H1 (cell line): ENCODE measurements around the gene EBPL. TPM values are rescaled to one million over a fixed set of nuclear protein-coding genes. Genes with fewer than 3 reads are reported as not detected.

ENCODE experiments used
- CTCF ChIA-PET: fragments of 300-600 bp; sonication (Branson Sonifier 250); formaldehyde crosslinking; loops from one replicate; lab custom pipeline; 2021; ENCODE audit not compliant: partially characterized antibody; lab: Charles Lee
- POLR2A ChIA-PET: fragments of 300-600 bp; sonication (Branson Sonifier 250); formaldehyde crosslinking; loops from one replicate; lab custom pipeline; 2021; ENCODE audit warnings: inconsistent platforms; ENCODE audit not compliant: partially characterized antibody; lab: Charles Lee
- DNase-seq, 2 experiments: peaks; one replicate each; pipeline versions ENCODE4 v3.0.0 to v3.0.0-alpha.2; 2010 to 2022; ENCODE audit warnings: low spot score in 2 of 2, low read depth in 1 of 2, mixed read lengths in 1 of 2
- FAIRE-seq: peaks from 2 replicates; lab custom pipeline; 2011; peaks lifted over from hg19 to GRCh38; lab: Jason Lieb, UNC
- H2AFZ ChIP-seq: 2 replicates; pipeline ENCODE4 v1.8.1; 2012; ENCODE audit warnings: low read length, inconsistent platforms
- H2AK5ac ChIP-seq: 2 replicates; pipeline ENCODE4 v1.6.1; 2013; ENCODE audit warnings: low read depth, low read length
- H2BK120ac ChIP-seq: replicated peaks from 2 replicates; pipeline ENCODE3; 2013; ENCODE audit warnings: low read depth, low read length, inconsistent platforms
- H2BK12ac ChIP-seq: 2 replicates; pipeline ENCODE4 v1.6.1; 2013; ENCODE audit warnings: low read depth, low read length
- H2BK15ac ChIP-seq: 2 replicates; pipeline ENCODE4 v1.6.1; 2013; ENCODE audit warnings: low read length
- H2BK20ac ChIP-seq: 2 replicates; pipeline ENCODE4 v1.6.1; 2013; ENCODE audit warnings: low read length
- H2BK5ac ChIP-seq: 2 replicates; pipeline ENCODE4 v1.6.1; 2013; ENCODE audit warnings: low read depth, low read length
- H3K14ac ChIP-seq: 2 replicates; pipeline ENCODE4 v1.6.1; 2013; ENCODE audit warnings: inconsistent platforms; ENCODE audit not compliant: insufficient read length
- H3K18ac ChIP-seq: 2 replicates; pipeline ENCODE4 v1.6.1; 2013; ENCODE audit warnings: low read length; ENCODE audit errors: extremely low read depth
- H3K23ac ChIP-seq: 2 replicates; pipeline ENCODE4 v1.6.1; 2013; ENCODE audit warnings: inconsistent platforms; ENCODE audit not compliant: insufficient read length
- H3K23me2 ChIP-seq: 2 replicates; pipeline ENCODE4 v1.6.1; 2013; ENCODE audit warnings: low read depth, low read length
- H3K27ac ChIP-seq: 2 replicates; pipeline ENCODE4 v1.6.1; 2011; ENCODE audit warnings: low read depth, low read length, inconsistent platforms
- H3K27me3 ChIP-seq, 4 experiments: replicated peaks in 1 of 4; 1 replicate in 1 of 4; 2 replicates in 3 of 4; pipeline versions ENCODE4 v1.6.1 to v1.8.1; 2011 to 2013; ENCODE audit warnings: low read length in 3 of 4, mild to moderate bottlenecking in 3 of 4, inconsistent platforms in 2 of 4, mixed read lengths in 2 of 4, moderate library complexity in 1 of 4; ENCODE audit not compliant: control insufficient read depth in 3 of 4, insufficient read depth in 3 of 4; ENCODE audit errors: extremely low read depth in 1 of 4
- H3K36me3 ChIP-seq, 4 experiments: 2 replicates each; pipeline versions ENCODE4 v1.6.1 to v1.8.1; 2011 to 2013; ENCODE audit warnings: mild to moderate bottlenecking in 4 of 4, low read length in 3 of 4, moderate library complexity in 2 of 4, control low read depth in 1 of 4, inconsistent platforms in 1 of 4; ENCODE audit not compliant: insufficient read depth in 4 of 4, control insufficient read depth in 2 of 4
- H3K4ac ChIP-seq: replicated peaks from 2 replicates; pipeline ENCODE3; 2013; ENCODE audit warnings: low read length, low read depth, mixed read lengths, inconsistent platforms; ENCODE audit not compliant: insufficient read length
- H3K4me1 ChIP-seq, 4 experiments: replicated peaks in 1 of 4; 1 replicate in 1 of 4; 2 replicates in 3 of 4; pipeline versions ENCODE4 v1.6.1 to v1.8.1; 2011 to 2013; ENCODE audit warnings: low read length in 3 of 4, inconsistent platforms in 2 of 4, mixed read lengths in 1 of 4; ENCODE audit not compliant: insufficient read depth in 4 of 4, control insufficient read depth in 3 of 4
- H3K4me2 ChIP-seq, 2 experiments: 2 replicates each; pipeline versions ENCODE4 v1.6.1 to v1.8.1; 2011 to 2013; ENCODE audit warnings: low read depth in 2 of 2, low read length in 2 of 2, control low read depth in 1 of 2, inconsistent platforms in 1 of 2, mild to moderate bottlenecking in 1 of 2; ENCODE audit not compliant: insufficient read depth in 1 of 2
- H3K4me3 ChIP-seq, 4 experiments: fragments of 200-600, 300-600 bp in 1 of 4; sonication (generic), shearing (Covaris generic), sonication (Bioruptor Twin) in 1 of 4; 2 replicates each; pipeline versions ENCODE4 v1.5.1 to v1.8.1; 2011 to 2016; ENCODE audit warnings: low read length in 4 of 4, low read depth in 3 of 4, control low read depth in 2 of 4, inconsistent platforms in 2 of 4, mild to moderate bottlenecking in 2 of 4, mixed read lengths in 1 of 4, moderate library complexity in 1 of 4; ENCODE audit not compliant: insufficient read depth in 2 of 4; ENCODE audit errors: extremely low read depth in 1 of 4
- H3K56ac ChIP-seq: replicated peaks from 2 replicates; pipeline ENCODE3; 2013; ENCODE audit warnings: low read depth, mild to moderate bottlenecking, mixed read lengths, low read length, inconsistent platforms; ENCODE audit not compliant: insufficient read length
- H3K79me1 ChIP-seq: 2 replicates; pipeline ENCODE4 v1.6.1; 2013; ENCODE audit warnings: low read depth, low read length, control low read depth
- H3K79me2 ChIP-seq, 2 experiments: 2 replicates each; pipeline versions ENCODE4 v1.6.1 to v1.8.1; 2012 to 2013; ENCODE audit warnings: low read length in 2 of 2, mild to moderate bottlenecking in 2 of 2, inconsistent platforms in 1 of 2; ENCODE audit not compliant: insufficient read depth in 2 of 2, control insufficient read depth in 1 of 2
- H3K9ac ChIP-seq, 4 experiments: replicated peaks in 1 of 4; 1 replicate in 1 of 4; 2 replicates in 3 of 4; pipeline versions ENCODE4 v1.6.1 to v1.8.1; 2011 to 2013; ENCODE audit warnings: low read depth in 3 of 4, low read length in 3 of 4, control low read depth in 2 of 4, mild to moderate bottlenecking in 2 of 4, moderate library complexity in 2 of 4, inconsistent platforms in 1 of 4; ENCODE audit errors: extremely low read depth in 1 of 4
- H3K9me3 ChIP-seq, 2 experiments: 2 replicates each; pipeline versions ENCODE4 v1.6.1 to v1.8.1; 2012 to 2013; ENCODE audit warnings: mild to moderate bottlenecking in 2 of 2, moderate library complexity in 2 of 2, control low read depth in 1 of 2, inconsistent platforms in 1 of 2, low read depth in 1 of 2, low read length in 1 of 2, mixed read lengths in 1 of 2; ENCODE audit not compliant: insufficient read depth in 2 of 2
- H4K20me1 ChIP-seq, 2 experiments: replicated peaks in 1 of 2; 2 replicates each; pipeline versions ENCODE3 to v1.8.1; 2011 to 2013; ENCODE audit warnings: inconsistent platforms in 2 of 2, low read length in 2 of 2, mild to moderate bottlenecking in 1 of 2; ENCODE audit not compliant: insufficient read depth in 2 of 2, control insufficient read depth in 1 of 2
- H4K5ac ChIP-seq: 2 replicates; pipeline ENCODE4 v1.6.1; 2013; ENCODE audit warnings: low read length, low read depth, mixed read lengths, inconsistent platforms; ENCODE audit not compliant: insufficient read length
- H4K8ac ChIP-seq: 2 replicates; pipeline ENCODE4 v1.8.0; 2013; ENCODE audit warnings: mild to moderate bottlenecking, moderate library complexity, low read length, inconsistent platforms; ENCODE audit not compliant: insufficient read depth; ENCODE audit errors: extremely low read depth
- H4K91ac ChIP-seq: replicated peaks from 2 replicates; pipeline ENCODE3; 2013; ENCODE audit warnings: low read length, mixed read lengths, inconsistent platforms; ENCODE audit not compliant: insufficient read length
- CBX5 ChIP-seq: fragments of 300-800, 300-1000 bp; sonication (generic); IDR thresholded peaks from 2 replicates; pipeline ENCODE4 v1.7.1; 2016; ENCODE audit warnings: antibody characterized with exemption, low read length, low read depth
- CHD2 ChIP-seq: IDR thresholded peaks from 2 replicates; pipeline ENCODE4 v1.6.1; 2012; ENCODE audit warnings: low read length, improper control_type of control experiment
- E2F6 ChIP-seq: IDR thresholded peaks from 2 replicates; pipeline ENCODE4 v1.6.1; 2012; ENCODE audit warnings: inconsistent platforms
- FOSL1 ChIP-seq: IDR thresholded peaks from 2 replicates; pipeline ENCODE4 v1.6.1; 2011; ENCODE audit warnings: mild to moderate bottlenecking, low read depth, low read length, moderate library complexity; ENCODE audit not compliant: insufficient read depth
- GABPA ChIP-seq: IDR thresholded peaks from 2 replicates; pipeline ENCODE4 v1.6.1; 2011; ENCODE audit warnings: mild to moderate bottlenecking, low read length, moderate library complexity, borderline replicate concordance; ENCODE audit not compliant: insufficient read depth
- JUN ChIP-seq: IDR thresholded peaks from 2 replicates; pipeline ENCODE4 v1.6.1; 2011; ENCODE audit warnings: low read depth, mild to moderate bottlenecking, improper control_type of control experiment, low read length
- RAD21 ChIP-seq, 2 experiments: IDR thresholded peaks in 1 of 2; conservative IDR thresholded peaks in 1 of 2; 2 replicates each; pipeline ENCODE4 v1.6.1; 2011; ENCODE audit warnings: low read depth in 2 of 2, low read length in 2 of 2, improper control_type of control experiment in 1 of 2, inconsistent platforms in 1 of 2, mild to moderate bottlenecking in 1 of 2, moderate library complexity in 1 of 2
- RFX5 ChIP-seq: IDR thresholded peaks from 2 replicates; pipeline ENCODE4 v1.6.1; 2011; ENCODE audit warnings: low read depth, low read length, improper control_type of control experiment, borderline replicate concordance
- TAF7 ChIP-seq: optimal IDR thresholded peaks from 2 replicates; pipeline ENCODE3; 2011; ENCODE audit warnings: low read depth, mild to moderate bottlenecking, inconsistent platforms, low read length, moderate library complexity, borderline replicate concordance
- TEAD4 ChIP-seq: IDR thresholded peaks from 2 replicates; pipeline ENCODE4 v1.6.1; 2012; ENCODE audit warnings: low read depth, low read length, inconsistent platforms, mixed read lengths
- WGBS, 2 experiments: shearing (Covaris generic) in 1 of 2; methylation state at CpG; one replicate each; pipeline versions ENCODE4 v1.1.6 to v1.1.7; 2013 to 2015; ENCODE audit warnings: low lambda C conversion rate in 2 of 2, mixed read lengths in 2 of 2, inconsistent platforms in 1 of 2, low coverage in 1 of 2, missing lambda C conversion rate in 1 of 2; ENCODE audit not compliant: insufficient replicate concordance in 2 of 2, insufficient coverage in 1 of 2, insufficient read length in 1 of 2; ENCODE audit errors: extremely low coverage in 1 of 2, missing lambda C conversion rate in 1 of 2; 5-methylcytosine and 5-hydroxymethylcytosine counted together
- polyA plus RNA-seq, 7 experiments: library from polyadenylated mRNA; depleted of rRNA in 3 of 7; stranded (reverse) in 5 of 7; unstranded in 2 of 7; fragments of >200 nt in 5 of 7; fragments of 200-250 nt in 2 of 7; gene quantifications; 1 replicate in 5 of 7; 2 replicates in 1 of 7; 4 replicates in 1 of 7; pipeline versions ENCODE4 v1.2.1 to v1.2.3, GENCODE V29; 2011 to 2013; ENCODE audit warnings: missing spikeins in 2 of 7, mixed read lengths in 2 of 7
- total RNA-seq: library from RNA; stranded (reverse); fragmentation: NEBNext Ultra II Directional; extraction: Animal tissue kit (Norgen Biotek cat#: 25700); gene quantifications from 2 replicates; pipeline ENCODE4 v1.2.1, GENCODE V29; 2021
- TF ChIP-seq, protein P1 (sequence below): IDR thresholded peaks from 2 replicates; pipeline ENCODE4 v1.6.1; 2012; ENCODE audit warnings: inconsistent platforms

Gene EBPL
- total and polyA plus RNA-seq, 2 of the 8 experiments (the other 6 are each of a cell fraction or from before 2014, with no cell fraction given): 130 to 204 TPM

- Histone ChIP-seq H3K4me2 (no peak overlapping the region), H3K27me3 (no peaks in the 10 kb centered on the region), H3K23me2 (no peaks in the 10 kb centered on the region), H3K23ac (no peak overlapping the region), H3K14ac (no peak overlapping the region), H3K27ac (no peak overlapping the region), H3K56ac (no peak overlapping the region), H3K4me1 (peaks cover 0 to 8% (median 0%) of the 10 kb centered on the region in 4 experiments; a peak in 2 of 7 replicates), H3K36me3 (peaks cover 2 to 21% (median 16%) of the 10 kb centered on the region in 4 experiments; a peak in 7 of 8 replicates), H3K4me3 (no peak overlapping the region), H4K20me1 (peaks cover 0 to 9% of the 10 kb centered on the region in 2 experiments), H2BK20ac (no peak overlapping the region), H4K91ac (no peak overlapping the region), H2AFZ (no peak overlapping the region), H3K18ac (no peak overlapping the region), H4K8ac (no peak overlapping the region), H3K9me3 (no peaks in the 10 kb centered on the region), H2BK120ac (no peak overlapping the region), H2BK12ac (no peak overlapping the region), H3K4ac (no peak overlapping the region), H3K79me2 (peaks cover 0 to 15% of the 10 kb centered on the region in 2 experiments; a peak in 2 of 4 replicates), H4K5ac (no peak overlapping the region), H2BK5ac (no peak overlapping the region), H3K9ac (no peak overlapping the region), H2AK5ac (no peak overlapping the region), H3K79me1 (no peaks in the 10 kb centered on the region), H2BK15ac (no peak overlapping the region)
- CTCF ChIA-PET: interaction anchor here (0.7 to 4.0 kb wide), 20 partner anchors 9 to 222 kb away, joined by 3 to 16 read pairs (median 4); partner anchors contain the start of gene EBPL
- FAIRE-seq: peak; percentile 95
- DNase-seq: peak in 1 of 2 experiments; percentile 57
- POLR2A ChIA-PET: interaction anchor here (1.6 to 3.7 kb wide), 5 partner anchors 11 to 123 kb away, joined by 4 to 22 read pairs (median 5); partner anchors contain the start of genes EBPL and KPNA3
- 72% methylated on average over 5 of the region's 5 CpGs; no CpG with 5 or more reads in 1 of the 2 experiments for WGBS, 2 experiments
- TF ChIP-seq TEAD4: 0 out of 2 replicates have a peak, but pooled peaks have one; percentile 22
- TF ChIP-seq RFX5: no peak
- TF ChIP-seq RAD21 (IDR thresholded peaks at IDR 0.05 in 1 of 2, conservative IDR thresholded peaks at IDR 0.05 in 1 of 2; ENCODE audit: low read depth in 2 of 2, low read length in 2 of 2): peak; percentile 92 to 97
- TF ChIP-seq E2F6: no peak
- TF ChIP-seq, protein P1, sequence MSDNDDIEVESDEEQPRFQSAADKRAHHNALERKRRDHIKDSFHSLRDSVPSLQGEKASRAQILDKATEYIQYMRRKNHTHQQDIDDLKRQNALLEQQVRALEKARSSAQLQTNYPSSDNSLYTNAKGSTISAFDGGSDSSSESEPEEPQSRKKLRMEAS: peak; percentile 61; the same call in 1 of the 2 replicates
- TF ChIP-seq TAF7: no peak
- TF ChIP-seq CBX5: no peak
- no peak for TF ChIP-seq GABPA
- TF ChIP-seq JUN: no peak
- TF ChIP-seq CHD2: peak; percentile 69; the same call in 1 of the 2 replicates
- TF ChIP-seq FOSL1: no peak
Observed at GRCh38 chr13:49669735-49670309, 21.5 kb downstream of the EBPL start.
